Large intestine (tissue), 3 donors: Measurements from ENCODE around the gene SYNE3. TPM values are rescaled to one million over a fixed set of nuclear protein-coding genes. Genes with fewer than 3 reads are reported as not detected.

Source experiments
- DNase-seq, 2 donors: peaks; one replicate each; pipeline versions ENCODE4 v3.0.0 to v3.0.0-alpha.2; 2013
- H3K27ac ChIP-seq: one replicate; pipeline ENCODE4 v1.5.1; 2013; ENCODE audit warnings: low read length
- H3K27me3 ChIP-seq: 2 replicates; pipeline ENCODE4 v1.6.1; 2013; ENCODE audit warnings: low read length; ENCODE audit not compliant: control insufficient read depth, insufficient read depth
- H3K36me3 ChIP-seq: 2 replicates; pipeline ENCODE4 v1.6.1; 2013; ENCODE audit warnings: low read length; ENCODE audit not compliant: control insufficient read depth, insufficient read depth
- H3K4me1 ChIP-seq: one replicate; pipeline ENCODE4 v1.6.1; 2013; ENCODE audit warnings: low read length; ENCODE audit not compliant: control insufficient read depth, insufficient read depth
- H3K4me3 ChIP-seq: one replicate; pipeline ENCODE4 v1.5.1; 2013; ENCODE audit warnings: low read length
- H3K9me3 ChIP-seq: one replicate; pipeline ENCODE4 v1.6.1; 2013; ENCODE audit warnings: mild to moderate bottlenecking, low read depth, low read length, moderate library complexity; ENCODE audit not compliant: control insufficient read depth
- WGBS: methylation state at CpG from one replicate; pipeline ENCODE4 v1.1.5; 2013; ENCODE audit warnings: low lambda C conversion rate; ENCODE audit not compliant: insufficient coverage; 5-methylcytosine and 5-hydroxymethylcytosine counted together
- polyA plus RNA-seq: library from polyadenylated mRNA; unstranded; fragments of 120-200 nt; gene quantifications from one replicate; pipeline ENCODE4 v1.2.1, GENCODE V29; 2013

The SYNE3 gene
- polyA plus RNA-seq, 1 donor: 1.2 TPM

- Histone ChIP-seq H3K27ac (no peak overlapping the region), H3K9me3 (no peaks in the 10 kb centered on the region), H3K4me3 (no peak overlapping the region), H3K4me1 (peaks cover 9% of the 10 kb centered on the region), H3K27me3 (no peaks in the 10 kb centered on the region), H3K36me3 (no peaks in the 10 kb centered on the region)
- DNase-seq: no peak
- WGBS: no CpG with 5 or more reads among the region's 4 CpGs
Measured at GRCh38 chr14:95496111-95496681, 20.3 kb downstream of the SYNE3 start.

- Histone ChIP-seq H3K4me1 (peaks cover 13% of the 10 kb centered on the region), H3K27me3 (no peaks in the 10 kb centered on the region), H3K9me3 (no peaks in the 10 kb centered on the region), H3K36me3 (no peaks in the 10 kb centered on the region), H3K4me3 (no peak overlapping the region), H3K27ac (no peak overlapping the region)
- no CpG with 5 or more reads among the region's 8 CpGs for WGBS
- no peak for DNase-seq
Measured at GRCh38 chr14:95495538-95496025, 20.9 kb downstream of the SYNE3 start.

GRCh38 chr14:95495076-95495475 lies 21.4 kb downstream of the SYNE3 start:
- Histone ChIP-seq H3K9me3 (no peaks in the 10 kb centered on the region), H3K27ac (no peak overlapping the region), H3K36me3 (no peaks in the 10 kb centered on the region), H3K4me3 (no peak overlapping the region), H3K4me1 (peaks cover 13% of the 10 kb centered on the region), H3K27me3 (no peaks in the 10 kb centered on the region)
- 100% methylated on average over 1 of the region's 3 CpGs for WGBS
- no peak for DNase-seq

GRCh38 chr14:95494456-95494855 lies 22.0 kb downstream of the SYNE3 start:
- no peaks in the 10 kb centered on the region for H3K36me3 ChIP-seq
- DNase-seq: no peak
- H3K9me3 ChIP-seq: no peaks in the 10 kb centered on the region
- H3K4me1 ChIP-seq: peaks cover 12% of the 10 kb centered on the region
- WGBS: no CpG with 5 or more reads among the region's 4 CpGs
- H3K27me3 ChIP-seq: no peaks in the 10 kb centered on the region
- no peak overlapping the region for H3K4me3 ChIP-seq
- H3K27ac ChIP-seq: no peak overlapping the region

- no peak for DNase-seq
- Histone ChIP-seq H3K27me3 (no peaks in the 10 kb centered on the region), H3K27ac (no peak overlapping the region), H3K9me3 (no peaks in the 10 kb centered on the region), H3K4me1 (peaks cover 12% of the 10 kb centered on the region), H3K36me3 (no peaks in the 10 kb centered on the region), H3K4me3 (no peak overlapping the region)
- no CpG with 5 or more reads among the region's 4 CpGs for WGBS
Measured at GRCh38 chr14:95493976-95494375, 22.5 kb downstream of the SYNE3 start.

GRCh38 chr14:95493503-95493902 lies 22.9 kb downstream of the SYNE3 start:
- Histone ChIP-seq H3K4me1 (peaks cover 12% of the 10 kb centered on the region), H3K27me3 (no peaks in the 10 kb centered on the region), H3K9me3 (no peaks in the 10 kb centered on the region), H3K36me3 (no peaks in the 10 kb centered on the region), H3K27ac (no peak overlapping the region), H3K4me3 (no peak overlapping the region)
- no CpG with 5 or more reads among the region's 5 CpGs for WGBS
- DNase-seq: no peak

- Histone ChIP-seq H3K4me3 (no peak overlapping the region), H3K4me1 (peaks cover 12% of the 10 kb centered on the region), H3K27me3 (no peaks in the 10 kb centered on the region), H3K9me3 (no peaks in the 10 kb centered on the region), H3K27ac (no peak overlapping the region), H3K36me3 (no peaks in the 10 kb centered on the region)
- no peak for DNase-seq
- WGBS: 100% methylated on average over 1 of the region's 2 CpGs
Measured at GRCh38 chr14:95491936-95492608, 24.4 kb downstream of the SYNE3 start.

- H3K27ac ChIP-seq: peak overlapping the region; percentile 30
- peak; percentile 74 to 86 for DNase-seq
- peaks cover 12% of the 10 kb centered on the region for H3K4me1 ChIP-seq
- no peaks in the 10 kb centered on the region for H3K36me3 ChIP-seq
- H3K9me3 ChIP-seq: no peaks in the 10 kb centered on the region
- no peaks in the 10 kb centered on the region for H3K27me3 ChIP-seq
- no peak overlapping the region for H3K4me3 ChIP-seq
- 0% methylated on average over 1 of the region's 10 CpGs for WGBS
Measured at GRCh38 chr14:95490727-95491451, 25.6 kb downstream of the SYNE3 start.

- H3K27me3 ChIP-seq: no peaks in the 10 kb centered on the region
- H3K4me1 ChIP-seq: peaks cover 12% of the 10 kb centered on the region
- H3K4me3 ChIP-seq: no peak overlapping the region
- 100% methylated on average over 1 of the region's 5 CpGs for WGBS
- H3K27ac ChIP-seq: no peak overlapping the region
- no peak for DNase-seq
- H3K36me3 ChIP-seq: no peaks in the 10 kb centered on the region
- H3K9me3 ChIP-seq: no peaks in the 10 kb centered on the region
Measured at GRCh38 chr14:95490138-95490509, 26.3 kb downstream of the SYNE3 start.

- WGBS: no CpG with 5 or more reads among the region's 9 CpGs
- H3K9me3 ChIP-seq: no peaks in the 10 kb centered on the region
- no peak for DNase-seq
- H3K27ac ChIP-seq: no peak overlapping the region
- no peak overlapping the region for H3K4me3 ChIP-seq
- H3K4me1 ChIP-seq: peaks cover 12% of the 10 kb centered on the region
- H3K27me3 ChIP-seq: no peaks in the 10 kb centered on the region
- H3K36me3 ChIP-seq: no peaks in the 10 kb centered on the region
Measured at GRCh38 chr14:95489214-95490137, 27.0 kb downstream of the SYNE3 start.
